BJ (cell line): Measurements from ENCODE around the gene CUL3. TPM values are rescaled to one million over a fixed set of nuclear protein-coding genes. Genes with fewer than 3 reads are reported as not detected.
A peak's percentile ranks its signal among the peaks of the same experiment; 100 is the strongest.

Source experiments
- CTCF ChIA-PET: fragments of 350-600 bp; formaldehyde crosslinking; extraction: SDS; loops from one replicate; lab custom pipeline; 2021; ENCODE audit warnings: antibody characterized with exemption, inconsistent platforms; lab: Yijun Ruan, JAX
- POLR2A ChIA-PET: fragments of 300-600 bp; sonication (Branson Sonifier 250); formaldehyde crosslinking; extraction: SDS; loops from one replicate; lab custom pipeline; 2021; ENCODE audit warnings: antibody characterized with exemption; lab: Charles Lee
- DNase-seq: peaks from one replicate; pipeline ENCODE4 v3.0.0-alpha.2; 2011; ENCODE audit warnings: low read depth
- H3K27me3 ChIP-seq: 2 replicates; pipeline ENCODE4 v1.6.0; 2011; ENCODE audit warnings: low read length; ENCODE audit not compliant: control insufficient read depth, insufficient read depth
- H3K36me3 ChIP-seq: 2 replicates; pipeline ENCODE4 v1.5.1; 2011; ENCODE audit warnings: low read length; ENCODE audit not compliant: control insufficient read depth, insufficient read depth
- H3K4me3 ChIP-seq: 2 replicates; pipeline ENCODE4 v1.5.1; 2011; ENCODE audit warnings: low read depth, mild to moderate bottlenecking, control low read depth, low read length
- CTCF ChIP-seq: IDR thresholded peaks from 2 replicates; pipeline ENCODE4 v1.5.1; 2011; ENCODE audit warnings: low read depth, mild to moderate bottlenecking, control low read depth, inconsistent platforms, low read length, moderate library complexity; ENCODE audit not compliant: insufficient read depth
- polyA plus RNA-seq: library from polyadenylated mRNA; depleted of rRNA; stranded (reverse); fragments of >200 nt; gene quantifications from 2 replicates; pipeline ENCODE4 v1.2.3, GENCODE V29; 2011

Gene CUL3
- polyA plus RNA-seq, 1 experiment = 12.8 TPM

- DNase-seq = no peak
- H3K4me3 ChIP-seq = no peak overlapping the region
- TF ChIP-seq CTCF = no peak
- peaks cover 2% of the 10 kb centered on the region; the same call in 1 of the 2 replicates for H3K27me3 ChIP-seq
- no peaks in the 10 kb centered on the region for H3K36me3 ChIP-seq
- CTCF ChIA-PET = interaction anchor here (1.5 kb wide), 1 partner anchor 10 kb away, joined by 4 read pairs; no protein-coding TSS in a partner anchor
- POLR2A ChIA-PET = no interaction called here
Measured at GRCh38 chr2:224457408-224458096, 127.6 kb downstream of the CUL3 start.

- no peak for DNase-seq
- H3K27me3 ChIP-seq = peaks cover 2% of the 10 kb centered on the region; the same call in 1 of the 2 replicates
- H3K36me3 ChIP-seq = no peaks in the 10 kb centered on the region
- ChIA-PET POLR2A (no interaction called here), CTCF (interaction anchor here (1.3 to 1.4 kb wide), 2 partner anchors 42 to 198 kb away, joined by 3 read pairs; no protein-coding TSS in a partner anchor)
- H3K4me3 ChIP-seq = no peak overlapping the region
- TF ChIP-seq CTCF = no peak
Measured at GRCh38 chr2:224453892-224454291, 131.3 kb downstream of the CUL3 start.

GRCh38 chr2:224449212-224450147 is 135.7 kb downstream of the CUL3 start:
- no peak for DNase-seq
- CTCF ChIA-PET = interaction anchor here (0.6 to 3.1 kb wide), 17 partner anchors 9 to 482 kb away, joined by 3 to 17 read pairs (median 3); no protein-coding TSS in a partner anchor
- 0 out of 2 replicates have a peak, but pooled peaks cover under 1% of the 10 kb centered on the region for H3K27me3 ChIP-seq
- POLR2A ChIA-PET = no interaction called here
- no peaks in the 10 kb centered on the region for H3K36me3 ChIP-seq
- no peak overlapping the region for H3K4me3 ChIP-seq
- peak; percentile 69 for TF ChIP-seq CTCF

GRCh38 chr2:224448236-224448635 is 136.9 kb downstream of the CUL3 start:
- POLR2A ChIA-PET = no interaction called here
- no peak for DNase-seq
- no peak for TF ChIP-seq CTCF
- no peaks in the 10 kb centered on the region for H3K36me3 ChIP-seq
- H3K4me3 ChIP-seq = no peak overlapping the region
- CTCF ChIA-PET = interaction anchor here (1.0 to 3.1 kb wide), 6 partner anchors 8 to 202 kb away, joined by 3 to 17 read pairs (median 4); no protein-coding TSS in a partner anchor
- no peaks in the 10 kb centered on the region for H3K27me3 ChIP-seq

- peaks cover 5% of the 10 kb centered on the region for H3K27me3 ChIP-seq
- no peak for TF ChIP-seq CTCF
- POLR2A ChIA-PET = no interaction called here
- H3K36me3 ChIP-seq = no peaks in the 10 kb centered on the region
- no peak for DNase-seq
- no peak overlapping the region for H3K4me3 ChIP-seq
- CTCF ChIA-PET = no interaction called here
Measured at GRCh38 chr2:224444783-224445182, 140.4 kb downstream of the CUL3 start.
